A673 (cell line): ENCODE data around the gene EVX1. TPM values are rescaled to one million over a fixed set of nuclear protein-coding genes. Genes with fewer than 3 reads are reported as not detected.

Experiments
- BruUV-seq: library from RNA; stranded (reverse); fragments of 400-500 nt; replicated peaks from 2 replicates; lab custom pipeline; 2021; lab: Mats Ljungman, UMichigan
- CTCF ChIA-PET: fragments of 300-600 bp; sonication (Branson Sonifier 250); formaldehyde crosslinking; loops from one replicate; lab custom pipeline; 2022; ENCODE audit warnings: antibody characterized with exemption; lab: Charles Lee
- POLR2A ChIA-PET: fragments of 300-600 bp; sonication (Branson Sonifier 250); formaldehyde crosslinking; loops from one replicate; lab custom pipeline; 2022; ENCODE audit warnings: antibody characterized with exemption; ENCODE audit not compliant: low non-redundant PET; lab: Charles Lee
- DNase-seq: peaks from one replicate; pipeline ENCODE4 v3.0.0-alpha.2; 2015; ENCODE audit warnings: low spot score
- H3K27ac ChIP-seq: fragments of 200-600 bp; sonication (generic); 2 replicates; pipeline ENCODE4 v1.5.1; 2016; ENCODE audit warnings: mixed run types, low read depth, mild to moderate bottlenecking, mixed read lengths, antibody characterized with exemption, low read length; ENCODE audit not compliant: poor library complexity, severe bottlenecking
- H3K27me3 ChIP-seq: fragments of 200-600 bp; sonication (generic); replicated peaks from 2 replicates; pipeline ENCODE4 v1.6.1; 2017; ENCODE audit warnings: mixed run types, low read depth, mild to moderate bottlenecking, mixed read lengths, antibody characterized with exemption, low read length; ENCODE audit not compliant: insufficient read depth, poor library complexity
- H3K36me3 ChIP-seq: fragments of 200-600 bp; sonication (generic); 2 replicates; pipeline ENCODE4 v1.6.1; 2016; ENCODE audit warnings: mixed run types, mild to moderate bottlenecking, mixed read lengths, antibody characterized with exemption, low read length; ENCODE audit not compliant: insufficient read depth, poor library complexity, severe bottlenecking
- H3K4me1 ChIP-seq: fragments of 200-600 bp; sonication (generic); 2 replicates; pipeline ENCODE4 v1.6.1; 2017; ENCODE audit warnings: mixed run types, mild to moderate bottlenecking, mixed read lengths, antibody characterized with exemption, low read length; ENCODE audit not compliant: insufficient read depth, poor library complexity, severe bottlenecking
- H3K4me3 ChIP-seq: fragments of 200-600 bp; sonication (generic); 2 replicates; pipeline ENCODE4 v1.5.1; 2016; ENCODE audit warnings: low read depth, mixed run types, mild to moderate bottlenecking, mixed read lengths, low read length; ENCODE audit not compliant: poor library complexity, severe bottlenecking
- H3K9me3 ChIP-seq: fragments of 200-600 bp; sonication (generic); 2 replicates; pipeline ENCODE4 v1.6.1; 2016; ENCODE audit warnings: mixed run types, low read depth, mild to moderate bottlenecking, mixed read lengths, antibody characterized with exemption, low read length; ENCODE audit not compliant: poor library complexity, severe bottlenecking
- EZH2 ChIP-seq: fragments of 200-600 bp; sonication (generic); IDR thresholded peaks from 2 replicates; pipeline ENCODE4 v1.6.1; 2017; ENCODE audit warnings: borderline replicate concordance, low read depth, mild to moderate bottlenecking, mixed read lengths, antibody characterized with exemption, low read length; ENCODE audit not compliant: poor library complexity, severe bottlenecking
- intact Hi-C: fragments of 100-400 bp; cut with micrococcal nuclease; formaldehyde crosslinking; loops from one replicate; pipeline ENCODE4 v1.10.0; 2022; ENCODE audit not compliant: unreplicated experiment
- total RNA-seq: library from RNA; stranded (reverse); gene quantifications from 2 replicates; pipeline ENCODE4 v1.2.3, GENCODE V29; 2021
- TF ChIP-seq, protein P1 (sequence below): fragments of 300-800, 200-600 bp; sonication (generic); conservative IDR thresholded peaks from 2 replicates; pipeline ENCODE4 v1.5.1; 2017; ENCODE audit warnings: low read depth, mild to moderate bottlenecking, antibody characterized with exemption, low read length, moderate library complexity, mixed read lengths

Gene EVX1
- total RNA-seq, 1 experiment from 2014 or later = not detected

DNA sequence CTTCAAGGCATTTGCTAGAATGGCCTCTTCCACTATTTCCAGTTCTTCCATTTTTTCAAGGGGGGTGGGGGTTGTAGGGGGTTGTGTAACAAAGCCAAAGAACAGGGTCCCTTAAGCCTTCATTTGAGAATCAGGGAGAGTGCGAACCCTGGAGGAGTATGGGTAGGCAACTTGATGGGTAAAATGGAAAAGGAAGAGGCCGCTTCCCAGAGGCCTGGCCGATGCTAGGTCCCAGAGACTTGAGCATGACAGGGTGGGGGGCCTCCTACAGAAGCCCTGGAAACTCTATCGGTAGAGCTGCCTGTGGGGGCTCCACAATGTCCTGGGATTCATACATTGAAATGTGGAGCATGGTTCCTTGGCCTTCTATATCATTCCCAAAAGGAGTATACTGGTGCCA lies 33.6 kb upstream of the EVX1 start:
- no peak overlapping the region for H3K27ac ChIP-seq

DNA sequence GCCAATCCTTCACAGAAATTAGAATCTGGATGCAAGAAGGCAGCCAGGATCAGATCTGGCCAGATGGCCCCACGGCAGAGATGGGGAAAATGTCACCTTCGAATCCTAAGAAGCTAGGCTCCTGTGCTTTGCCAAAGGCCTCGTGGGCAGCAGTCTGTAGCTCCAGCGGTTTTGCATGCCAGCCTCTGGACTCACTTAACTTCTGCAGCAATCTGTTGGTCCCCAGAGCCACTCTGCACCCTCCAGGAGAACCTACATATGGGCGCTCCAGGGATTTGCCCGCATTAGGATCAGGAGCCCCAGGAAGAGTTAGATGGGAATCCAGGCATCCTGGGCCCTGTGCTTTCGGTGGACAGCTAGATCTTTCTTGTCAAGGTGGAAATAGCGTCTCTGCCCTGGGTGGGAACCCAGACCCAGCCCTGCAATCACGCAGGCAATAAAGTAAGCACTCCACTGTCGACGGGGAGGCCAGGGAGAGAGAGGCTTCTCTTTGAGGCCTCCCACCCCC lies 32.6 kb upstream of the EVX1 start:
- Histone ChIP-seq H3K27me3 (peaks cover 70% of the 10 kb centered on the region), H3K4me3 (no peak overlapping the region), H3K4me1 (no peaks in the 10 kb centered on the region), H3K36me3 (no peaks in the 10 kb centered on the region), H3K9me3 (no peaks in the 10 kb centered on the region), H3K27ac (no peak overlapping the region)
- BruUV-seq = no TSS peak
- DNase-seq = no peak
- intact Hi-C loops = loop anchor here (5.0 kb wide), 1 partner anchor 367 kb away; no protein-coding TSS in a partner anchor
- CTCF ChIA-PET = interaction anchor here (1.0 to 1.3 kb wide), 2 partner anchors 366 to 565 kb away, joined by 3 to 6 read pairs; no protein-coding TSS in a partner anchor
- POLR2A ChIA-PET = no interaction called here
- TF ChIP-seq EZH2 = no peak
- TF ChIP-seq, protein P1, sequence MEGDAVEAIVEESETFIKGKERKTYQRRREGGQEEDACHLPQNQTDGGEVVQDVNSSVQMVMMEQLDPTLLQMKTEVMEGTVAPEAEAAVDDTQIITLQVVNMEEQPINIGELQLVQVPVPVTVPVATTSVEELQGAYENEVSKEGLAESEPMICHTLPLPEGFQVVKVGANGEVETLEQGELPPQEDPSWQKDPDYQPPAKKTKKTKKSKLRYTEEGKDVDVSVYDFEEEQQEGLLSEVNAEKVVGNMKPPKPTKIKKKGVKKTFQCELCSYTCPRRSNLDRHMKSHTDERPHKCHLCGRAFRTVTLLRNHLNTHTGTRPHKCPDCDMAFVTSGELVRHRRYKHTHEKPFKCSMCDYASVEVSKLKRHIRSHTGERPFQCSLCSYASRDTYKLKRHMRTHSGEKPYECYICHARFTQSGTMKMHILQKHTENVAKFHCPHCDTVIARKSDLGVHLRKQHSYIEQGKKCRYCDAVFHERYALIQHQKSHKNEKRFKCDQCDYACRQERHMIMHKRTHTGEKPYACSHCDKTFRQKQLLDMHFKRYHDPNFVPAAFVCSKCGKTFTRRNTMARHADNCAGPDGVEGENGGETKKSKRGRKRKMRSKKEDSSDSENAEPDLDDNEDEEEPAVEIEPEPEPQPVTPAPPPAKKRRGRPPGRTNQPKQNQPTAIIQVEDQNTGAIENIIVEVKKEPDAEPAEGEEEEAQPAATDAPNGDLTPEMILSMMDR = no peak

More for the DNA sequence above, 33.6 kb upstream of the EVX1 start:
- no peak overlapping the region for H3K4me3 ChIP-seq
- ChIA-PET POLR2A (no interaction called here), CTCF (interaction anchor here (1.3 kb wide), 1 partner anchor 566 kb away, joined by 6 read pairs; no protein-coding TSS in a partner anchor)
- intact Hi-C loops = no loop called here
- H3K4me1 ChIP-seq = no peaks in the 10 kb centered on the region
- DNase-seq = no peak
- TF ChIP-seq, protein P1 = no peak
- no peak for TF ChIP-seq EZH2
- H3K36me3 ChIP-seq = no peaks in the 10 kb centered on the region
- no peaks in the 10 kb centered on the region for H3K9me3 ChIP-seq
- peaks cover 79% of the 10 kb centered on the region for H3K27me3 ChIP-seq
- BruUV-seq = no TSS peak

DNA sequence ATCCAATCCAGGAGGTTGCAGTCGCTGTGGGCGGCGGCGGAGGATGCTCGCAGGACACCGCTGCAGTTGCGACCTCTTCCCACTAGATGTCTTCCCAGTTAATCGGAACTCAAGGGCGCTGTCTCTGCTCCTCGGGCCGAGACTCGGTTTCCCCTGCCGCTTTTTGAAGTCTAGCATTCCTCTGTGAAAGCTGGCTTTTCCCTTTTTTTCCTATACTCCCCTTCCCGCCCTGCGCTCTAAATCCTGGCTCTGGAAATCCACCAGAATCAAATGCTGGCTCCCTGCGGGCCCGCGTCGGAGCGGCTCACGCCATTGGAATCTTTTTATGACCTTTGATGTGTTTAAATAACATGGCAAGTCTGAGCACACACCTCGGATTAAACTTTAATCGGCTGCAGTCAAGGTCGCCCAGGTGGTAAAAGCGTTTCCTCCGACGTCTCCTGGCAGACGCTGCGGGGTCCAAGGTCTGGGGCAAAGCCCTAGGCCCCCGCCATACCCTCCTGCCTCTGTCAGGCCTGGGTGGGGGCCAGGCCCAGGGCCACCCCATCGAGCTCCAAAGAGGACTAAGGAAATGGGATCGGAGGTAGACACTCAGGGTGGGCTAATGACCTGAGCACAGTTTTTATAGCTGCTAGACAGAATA lies 32.0 kb upstream of the EVX1 start:
- Histone ChIP-seq H3K4me1 (no peaks in the 10 kb centered on the region), H3K4me3 (no peak overlapping the region), H3K27me3 (peaks cover 68% of the 10 kb centered on the region), H3K27ac (no peak overlapping the region), H3K36me3 (no peaks in the 10 kb centered on the region), H3K9me3 (no peaks in the 10 kb centered on the region)
- DNase-seq = peak; percentile 35
- ChIA-PET CTCF (interaction anchor here (0.6 to 1.3 kb wide), 4 partner anchors 235 to 564 kb away, joined by 3 to 6 read pairs (median 4); no protein-coding TSS in a partner anchor), POLR2A (no interaction called here)
- intact Hi-C loops = loop anchor here (5.0 kb wide), 1 partner anchor 367 kb away; no protein-coding TSS in a partner anchor
- BruUV-seq = no TSS peak
- TF ChIP-seq EZH2 = no peak
- TF ChIP-seq, protein P1 = peak; percentile 74
